ENCODE data around the gene GPC3. TPM values are rescaled to one million over a fixed set of nuclear protein-coding genes. Genes with fewer than 3 reads are reported as not detected.

GPC3 gene
- total and polyA plus RNA-seq, 2 experiments from 2014 or later, result 36.8 to 60.1 TPM

DNA sequence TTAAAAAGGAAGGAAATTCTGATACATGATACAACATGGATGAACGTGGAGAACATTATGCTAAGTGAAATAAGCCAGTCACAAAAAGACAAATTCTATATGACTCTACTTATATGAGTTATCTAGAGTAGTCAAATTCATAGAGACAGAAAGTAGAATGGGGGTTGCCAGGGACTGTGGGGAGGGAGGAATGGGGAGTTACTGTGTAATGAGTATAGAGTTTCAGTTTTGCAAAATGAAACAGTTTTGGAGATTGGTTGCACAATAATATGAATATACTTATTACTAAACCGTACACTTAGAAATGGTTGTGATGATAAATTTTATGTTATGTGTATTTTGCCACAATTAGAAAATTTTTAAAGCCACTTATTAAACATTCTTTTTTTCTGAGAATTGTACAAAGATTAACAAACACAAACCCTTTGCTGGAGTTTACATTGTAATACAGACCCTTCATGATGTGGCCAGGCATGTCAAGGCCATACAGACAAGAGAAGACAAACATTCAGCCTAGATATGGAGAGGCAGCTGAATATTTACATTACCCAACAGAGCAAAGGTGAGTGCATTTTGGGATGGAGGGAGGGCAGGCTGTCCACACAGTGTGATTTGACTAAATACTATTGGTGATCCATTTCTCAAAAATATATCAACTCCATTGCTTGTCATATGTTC lies 21.2 kb upstream of the GPC3 start:
- no peak overlapping the region for H3K4me2 ChIP-seq
- no peaks in the 10 kb centered on the region for H4K20me1 ChIP-seq (replicated peaks; ENCODE audit: insufficient read depth)
- Mint-ChIP-seq H3K4me1 (peaks cover 10% of the 10 kb centered on the region; the same call in 2 of the 3 replicates), H3K27me3 (ENCODE audit: insufficient read depth, low read depth, poor library complexity) (no peaks in the 10 kb centered on the region), H3K9me3 (no peaks in the 10 kb centered on the region), H3K27ac (no peak overlapping the region), H3K36me3 (ENCODE audit: low read depth) (no peaks in the 10 kb centered on the region), H3K4me3 (no peak overlapping the region)
- no peak overlapping the region for H3K4me3 ChIP-seq
- H3K27me3 ChIP-seq (ENCODE audit: insufficient read depth), result no peaks in the 10 kb centered on the region
- no peaks in the 10 kb centered on the region for H3F3A ChIP-seq (replicated peaks; ENCODE audit: low read depth)
- DNase-seq (ENCODE audit: low spot score) (no peak), ATAC-seq (no peak)
- H3K9me2 ChIP-seq (ENCODE audit: insufficient read depth), result no peaks in the 10 kb centered on the region
- no peak overlapping the region for H2AFZ ChIP-seq
- no peak overlapping the region for H3K27ac ChIP-seq (ENCODE audit: low read depth)
- no peak for TF ChIP-seq JUNB (IDR thresholded peaks at IDR 0.05; ENCODE audit: unreplicated experiment)
- TF ChIP-seq CREB1 (CRISPR knock-in tag; IDR thresholded peaks at IDR 0.05; ENCODE audit: low read depth), result no peak
- no peak for TF ChIP-seq EZH2phosphoT487 (IDR thresholded peaks at IDR 0.05; ENCODE audit: unreplicated experiment)
- TF ChIP-seq, protein P1, sequence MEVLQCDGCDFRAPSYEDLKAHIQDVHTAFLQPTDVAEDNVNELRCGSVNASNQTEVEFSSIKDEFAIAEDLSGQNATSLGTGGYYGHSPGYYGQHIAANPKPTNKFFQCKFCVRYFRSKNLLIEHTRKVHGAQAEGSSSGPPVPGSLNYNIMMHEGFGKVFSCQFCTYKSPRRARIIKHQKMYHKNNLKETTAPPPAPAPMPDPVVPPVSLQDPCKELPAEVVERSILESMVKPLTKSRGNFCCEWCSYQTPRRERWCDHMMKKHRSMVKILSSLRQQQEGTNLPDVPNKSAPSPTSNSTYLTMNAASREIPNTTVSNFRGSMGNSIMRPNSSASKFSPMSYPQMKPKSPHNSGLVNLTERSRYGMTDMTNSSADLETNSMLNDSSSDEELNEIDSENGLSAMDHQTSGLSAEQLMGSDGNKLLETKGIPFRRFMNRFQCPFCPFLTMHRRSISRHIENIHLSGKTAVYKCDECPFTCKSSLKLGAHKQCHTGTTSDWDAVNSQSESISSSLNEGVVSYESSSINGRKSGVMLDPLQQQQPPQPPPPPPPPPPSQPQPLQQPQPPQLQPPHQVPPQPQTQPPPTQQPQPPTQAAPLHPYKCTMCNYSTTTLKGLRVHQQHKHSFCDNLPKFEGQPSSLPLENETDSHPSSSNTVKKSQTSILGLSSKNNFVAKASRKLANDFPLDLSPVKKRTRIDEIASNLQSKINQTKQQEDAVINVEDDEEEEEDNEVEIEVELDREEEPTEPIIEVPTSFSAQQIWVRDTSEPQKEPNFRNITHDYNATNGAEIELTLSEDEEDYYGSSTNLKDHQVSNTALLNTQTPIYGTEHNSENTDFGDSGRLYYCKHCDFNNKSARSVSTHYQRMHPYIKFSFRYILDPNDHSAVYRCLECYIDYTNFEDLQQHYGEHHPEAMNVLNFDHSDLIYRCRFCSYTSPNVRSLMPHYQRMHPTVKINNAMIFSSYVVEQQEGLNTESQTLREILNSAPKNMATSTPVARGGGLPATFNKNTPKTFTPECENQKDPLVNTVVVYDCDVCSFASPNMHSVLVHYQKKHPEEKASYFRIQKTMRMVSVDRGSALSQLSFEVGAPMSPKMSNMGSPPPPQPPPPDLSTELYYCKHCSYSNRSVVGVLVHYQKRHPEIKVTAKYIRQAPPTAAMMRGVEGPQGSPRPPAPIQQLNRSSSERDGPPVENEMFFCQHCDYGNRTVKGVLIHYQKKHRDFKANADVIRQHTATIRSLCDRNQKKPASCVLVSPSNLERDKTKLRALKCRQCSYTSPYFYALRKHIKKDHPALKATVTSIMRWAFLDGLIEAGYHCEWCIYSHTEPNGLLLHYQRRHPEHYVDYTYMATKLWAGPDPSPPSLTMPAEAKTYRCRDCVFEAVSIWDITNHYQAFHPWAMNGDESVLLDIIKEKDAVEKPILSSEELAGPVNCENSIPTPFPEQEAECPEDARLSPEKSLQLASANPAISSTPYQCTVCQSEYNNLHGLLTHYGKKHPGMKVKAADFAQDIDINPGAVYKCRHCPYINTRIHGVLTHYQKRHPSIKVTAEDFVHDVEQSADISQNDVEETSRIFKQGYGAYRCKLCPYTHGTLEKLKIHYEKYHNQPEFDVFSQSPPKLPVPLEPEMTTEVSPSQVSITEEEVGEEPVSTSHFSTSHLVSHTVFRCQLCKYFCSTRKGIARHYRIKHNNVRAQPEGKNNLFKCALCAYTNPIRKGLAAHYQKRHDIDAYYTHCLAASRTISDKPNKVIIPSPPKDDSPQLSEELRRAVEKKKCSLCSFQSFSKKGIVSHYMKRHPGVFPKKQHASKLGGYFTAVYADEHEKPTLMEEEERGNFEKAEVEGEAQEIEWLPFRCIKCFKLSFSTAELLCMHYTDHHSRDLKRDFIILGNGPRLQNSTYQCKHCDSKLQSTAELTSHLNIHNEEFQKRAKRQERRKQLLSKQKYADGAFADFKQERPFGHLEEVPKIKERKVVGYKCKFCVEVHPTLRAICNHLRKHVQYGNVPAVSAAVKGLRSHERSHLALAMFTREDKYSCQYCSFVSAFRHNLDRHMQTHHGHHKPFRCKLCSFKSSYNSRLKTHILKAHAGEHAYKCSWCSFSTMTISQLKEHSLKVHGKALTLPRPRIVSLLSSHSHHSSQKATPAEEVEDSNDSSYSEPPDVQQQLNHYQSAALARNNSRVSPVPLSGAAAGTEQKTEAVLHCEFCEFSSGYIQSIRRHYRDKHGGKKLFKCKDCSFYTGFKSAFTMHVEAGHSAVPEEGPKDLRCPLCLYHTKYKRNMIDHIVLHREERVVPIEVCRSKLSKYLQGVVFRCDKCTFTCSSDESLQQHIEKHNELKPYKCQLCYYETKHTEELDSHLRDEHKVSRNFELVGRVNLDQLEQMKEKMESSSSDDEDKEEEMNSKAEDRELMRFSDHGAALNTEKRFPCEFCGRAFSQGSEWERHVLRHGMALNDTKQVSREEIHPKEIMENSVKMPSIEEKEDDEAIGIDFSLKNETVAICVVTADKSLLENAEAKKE (CRISPR knock-in tag; IDR thresholded peaks at IDR 0.05), result no peak
- TF ChIP-seq NANOG (IDR thresholded peaks at IDR 0.05; ENCODE audit: borderline replicate concordance), result no peak
- no peak for TF ChIP-seq ZNF114 (CRISPR knock-in tag; IDR thresholded peaks at IDR 0.05)
- no peak for TF ChIP-seq EZH2 (IDR thresholded peaks at IDR 0.05; ENCODE audit: low read depth, unreplicated experiment)
- TF ChIP-seq STAT1 (IDR thresholded peaks at IDR 0.05; ENCODE audit: unreplicated experiment), result no peak
- TF ChIP-seq, protein P2, sequence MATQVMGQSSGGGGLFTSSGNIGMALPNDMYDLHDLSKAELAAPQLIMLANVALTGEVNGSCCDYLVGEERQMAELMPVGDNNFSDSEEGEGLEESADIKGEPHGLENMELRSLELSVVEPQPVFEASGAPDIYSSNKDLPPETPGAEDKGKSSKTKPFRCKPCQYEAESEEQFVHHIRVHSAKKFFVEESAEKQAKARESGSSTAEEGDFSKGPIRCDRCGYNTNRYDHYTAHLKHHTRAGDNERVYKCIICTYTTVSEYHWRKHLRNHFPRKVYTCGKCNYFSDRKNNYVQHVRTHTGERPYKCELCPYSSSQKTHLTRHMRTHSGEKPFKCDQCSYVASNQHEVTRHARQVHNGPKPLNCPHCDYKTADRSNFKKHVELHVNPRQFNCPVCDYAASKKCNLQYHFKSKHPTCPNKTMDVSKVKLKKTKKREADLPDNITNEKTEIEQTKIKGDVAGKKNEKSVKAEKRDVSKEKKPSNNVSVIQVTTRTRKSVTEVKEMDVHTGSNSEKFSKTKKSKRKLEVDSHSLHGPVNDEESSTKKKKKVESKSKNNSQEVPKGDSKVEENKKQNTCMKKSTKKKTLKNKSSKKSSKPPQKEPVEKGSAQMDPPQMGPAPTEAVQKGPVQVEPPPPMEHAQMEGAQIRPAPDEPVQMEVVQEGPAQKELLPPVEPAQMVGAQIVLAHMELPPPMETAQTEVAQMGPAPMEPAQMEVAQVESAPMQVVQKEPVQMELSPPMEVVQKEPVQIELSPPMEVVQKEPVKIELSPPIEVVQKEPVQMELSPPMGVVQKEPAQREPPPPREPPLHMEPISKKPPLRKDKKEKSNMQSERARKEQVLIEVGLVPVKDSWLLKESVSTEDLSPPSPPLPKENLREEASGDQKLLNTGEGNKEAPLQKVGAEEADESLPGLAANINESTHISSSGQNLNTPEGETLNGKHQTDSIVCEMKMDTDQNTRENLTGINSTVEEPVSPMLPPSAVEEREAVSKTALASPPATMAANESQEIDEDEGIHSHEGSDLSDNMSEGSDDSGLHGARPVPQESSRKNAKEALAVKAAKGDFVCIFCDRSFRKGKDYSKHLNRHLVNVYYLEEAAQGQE (IDR thresholded peaks at IDR 0.05; ENCODE audit: unreplicated experiment), result no peak
- TF ChIP-seq, protein P3, sequence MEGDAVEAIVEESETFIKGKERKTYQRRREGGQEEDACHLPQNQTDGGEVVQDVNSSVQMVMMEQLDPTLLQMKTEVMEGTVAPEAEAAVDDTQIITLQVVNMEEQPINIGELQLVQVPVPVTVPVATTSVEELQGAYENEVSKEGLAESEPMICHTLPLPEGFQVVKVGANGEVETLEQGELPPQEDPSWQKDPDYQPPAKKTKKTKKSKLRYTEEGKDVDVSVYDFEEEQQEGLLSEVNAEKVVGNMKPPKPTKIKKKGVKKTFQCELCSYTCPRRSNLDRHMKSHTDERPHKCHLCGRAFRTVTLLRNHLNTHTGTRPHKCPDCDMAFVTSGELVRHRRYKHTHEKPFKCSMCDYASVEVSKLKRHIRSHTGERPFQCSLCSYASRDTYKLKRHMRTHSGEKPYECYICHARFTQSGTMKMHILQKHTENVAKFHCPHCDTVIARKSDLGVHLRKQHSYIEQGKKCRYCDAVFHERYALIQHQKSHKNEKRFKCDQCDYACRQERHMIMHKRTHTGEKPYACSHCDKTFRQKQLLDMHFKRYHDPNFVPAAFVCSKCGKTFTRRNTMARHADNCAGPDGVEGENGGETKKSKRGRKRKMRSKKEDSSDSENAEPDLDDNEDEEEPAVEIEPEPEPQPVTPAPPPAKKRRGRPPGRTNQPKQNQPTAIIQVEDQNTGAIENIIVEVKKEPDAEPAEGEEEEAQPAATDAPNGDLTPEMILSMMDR (conservative IDR thresholded peaks at IDR 0.05; ENCODE audit: low read depth in 2 of 2), result no peak
- TF ChIP-seq, protein P4, sequence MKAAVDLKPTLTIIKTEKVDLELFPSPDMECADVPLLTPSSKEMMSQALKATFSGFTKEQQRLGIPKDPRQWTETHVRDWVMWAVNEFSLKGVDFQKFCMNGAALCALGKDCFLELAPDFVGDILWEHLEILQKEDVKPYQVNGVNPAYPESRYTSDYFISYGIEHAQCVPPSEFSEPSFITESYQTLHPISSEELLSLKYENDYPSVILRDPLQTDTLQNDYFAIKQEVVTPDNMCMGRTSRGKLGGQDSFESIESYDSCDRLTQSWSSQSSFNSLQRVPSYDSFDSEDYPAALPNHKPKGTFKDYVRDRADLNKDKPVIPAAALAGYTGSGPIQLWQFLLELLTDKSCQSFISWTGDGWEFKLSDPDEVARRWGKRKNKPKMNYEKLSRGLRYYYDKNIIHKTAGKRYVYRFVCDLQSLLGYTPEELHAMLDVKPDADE (IDR thresholded peaks at IDR 0.05), result no peak
- no peak for TF ChIP-seq POLR2AphosphoS5 (IDR thresholded peaks at IDR 0.05; ENCODE audit: low read depth)
- TF ChIP-seq ZNF331 (CRISPR knock-in tag; IDR thresholded peaks at IDR 0.05; ENCODE audit: low read depth), result no peak
- H3K79me2 ChIP-seq (replicated peaks; ENCODE audit: insufficient read depth), result no peaks in the 10 kb centered on the region
- no peaks in the 10 kb centered on the region for H3K36me3 ChIP-seq (ENCODE audit: insufficient read depth)
- H3K4me1 ChIP-seq (ENCODE audit: insufficient read depth), result no peaks in the 10 kb centered on the region

Measured in GM23338 (cell line).